GM18498 (cell line): ENCODE measurements around the gene PPP1R2C.

Source experiments
- ATAC-seq: cut with Tn5 transposase; IDR thresholded peaks from one replicate; pipeline ENCODE4 v1.9.1; 2021; ENCODE audit warnings: mild to moderate bottlenecking, moderate library complexity; ENCODE audit not compliant: unreplicated experiment

PPP1R2C gene

GRCh38 chrX:42751573-42751972 is 26.4 kb downstream of the PPP1R2C start:
- ATAC-seq: no peak

GRCh38 chrX:42748067-42748850 is 29.7 kb downstream of the PPP1R2C start:
- ATAC-seq: no peak

- ATAC-seq: no peak
Observed at GRCh38 chrX:42746606-42747005, 31.4 kb downstream of the PPP1R2C start.

GRCh38 chrX:42740456-42740855 is 37.5 kb downstream of the PPP1R2C start:
- no peak for ATAC-seq

GRCh38 chrX:42739741-42740140 is 38.2 kb downstream of the PPP1R2C start:
- no peak for ATAC-seq

DNA sequence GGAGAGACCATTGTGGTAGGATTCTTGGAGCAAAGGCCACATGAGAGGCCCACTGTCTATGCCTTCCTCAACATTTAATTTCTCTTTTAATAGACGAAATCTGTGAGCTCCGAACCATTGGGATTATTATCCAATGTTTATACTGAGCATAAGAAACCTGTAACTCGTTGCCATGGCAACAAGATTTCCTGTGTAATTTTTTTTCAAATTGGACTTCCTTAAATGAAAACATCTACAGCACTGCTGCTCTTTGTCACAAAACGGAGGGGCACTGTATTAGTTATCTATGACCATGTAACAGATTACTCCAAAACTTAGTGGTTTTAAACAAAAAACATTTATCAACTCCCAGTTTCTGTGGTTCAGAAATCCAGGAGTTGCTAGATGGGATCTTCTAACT is 38.7 kb downstream of the PPP1R2C start:
- ATAC-seq: no peak

GRCh38 chrX:42738552-42738951 is 39.4 kb downstream of the PPP1R2C start:
- no peak for ATAC-seq

- ATAC-seq: no peak
Observed at GRCh38 chrX:42735250-42735649, 42.7 kb downstream of the PPP1R2C start.

DNA sequence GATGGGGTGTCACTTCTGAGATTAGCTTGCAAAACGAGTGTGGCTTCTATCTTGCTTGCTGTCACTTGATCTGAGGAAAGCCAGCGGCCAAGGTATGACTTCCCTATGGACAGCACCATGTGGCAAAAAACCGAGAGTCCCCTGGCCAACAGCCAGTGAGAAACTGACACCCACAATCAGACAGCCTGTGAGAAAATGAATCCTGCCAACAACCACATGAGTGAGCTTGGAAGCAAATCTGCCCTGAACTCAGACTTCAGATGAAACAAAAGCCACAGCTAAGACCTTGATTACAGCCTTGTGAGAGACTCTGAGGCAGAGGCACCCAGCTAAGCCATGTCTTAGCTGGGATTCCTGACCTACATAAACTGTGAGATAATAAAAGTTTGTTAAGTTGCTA is 45.5 kb downstream of the PPP1R2C start:
- no peak for ATAC-seq
